Spleen (tissue), 7 donors: ENCODE measurements around the gene AHRR.
"Not testable (repeated sequence)": the region's sequence is repeated elsewhere in the genome, so short reads cannot be mapped to it uniquely, and the experiment has no call there.

Source experiments
- POLR2A ChIP-seq, 3 donors: fragments of 450-650 bp; IDR thresholded peaks; one replicate each; pipeline ENCODE4 v1.5.1; 2017; ENCODE audit warnings: antibody characterized with exemption in 3 of 3, mild to moderate bottlenecking in 1 of 3
- POLR2AphosphoS5 ChIP-seq, 3 donors: sonication (generic); formaldehyde crosslinking; IDR thresholded peaks; one replicate each; pipeline ENCODE4 v1.5.1; 2017; ENCODE audit warnings: antibody characterized with exemption in 3 of 3
- TF ChIP-seq, protein P1 (sequence below), 11 experiments: fragments of 200-600 bp in 7 of 11; fragments of 450-650 bp in 4 of 11; sonication (generic) in 4 of 11; IDR thresholded peaks in 8 of 11; conservative IDR thresholded peaks in 3 of 11; 1 replicate in 7 of 11; 2 replicates in 4 of 11; pipeline versions ENCODE4 v1.4.0 to v1.8.0; 2016 to 2021; ENCODE audit warnings: antibody characterized with exemption in 11 of 11, inconsistent platforms in 4 of 11, mild to moderate bottlenecking in 1 of 11
- donor health status: DM: no; HTN: no; CAD: no; lungs with moderate emphysema.
- donor health status: DM: no; HTN: no; CAD: no.
- donor health status: DM: no; HTN: no; CAD: no.

DNA sequence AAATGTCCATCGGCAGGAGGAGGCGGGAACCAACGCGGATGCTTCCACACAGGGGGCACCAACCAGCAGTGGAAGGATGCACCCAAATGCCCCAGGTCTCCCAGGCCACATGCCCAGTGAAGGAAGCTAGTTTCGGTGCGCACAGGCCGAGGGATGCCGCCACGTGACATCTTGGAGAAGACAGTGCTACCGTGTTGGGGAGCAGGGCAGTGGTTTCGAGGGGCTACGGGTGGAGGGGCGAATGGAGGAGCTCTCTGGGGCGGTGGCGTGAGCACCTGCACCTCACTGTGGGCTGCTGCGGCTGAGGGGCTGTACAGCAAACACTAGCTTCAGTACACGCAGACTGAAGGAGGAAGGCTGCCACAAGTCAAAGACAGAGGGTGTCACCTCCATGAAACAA is 26.7 kb upstream of the AHRR start:
- TF ChIP-seq POLR2A, POLR2AphosphoS5 (IDR thresholded peaks at IDR 0.05): not testable (repeated sequence)
- TF ChIP-seq, protein P1, sequence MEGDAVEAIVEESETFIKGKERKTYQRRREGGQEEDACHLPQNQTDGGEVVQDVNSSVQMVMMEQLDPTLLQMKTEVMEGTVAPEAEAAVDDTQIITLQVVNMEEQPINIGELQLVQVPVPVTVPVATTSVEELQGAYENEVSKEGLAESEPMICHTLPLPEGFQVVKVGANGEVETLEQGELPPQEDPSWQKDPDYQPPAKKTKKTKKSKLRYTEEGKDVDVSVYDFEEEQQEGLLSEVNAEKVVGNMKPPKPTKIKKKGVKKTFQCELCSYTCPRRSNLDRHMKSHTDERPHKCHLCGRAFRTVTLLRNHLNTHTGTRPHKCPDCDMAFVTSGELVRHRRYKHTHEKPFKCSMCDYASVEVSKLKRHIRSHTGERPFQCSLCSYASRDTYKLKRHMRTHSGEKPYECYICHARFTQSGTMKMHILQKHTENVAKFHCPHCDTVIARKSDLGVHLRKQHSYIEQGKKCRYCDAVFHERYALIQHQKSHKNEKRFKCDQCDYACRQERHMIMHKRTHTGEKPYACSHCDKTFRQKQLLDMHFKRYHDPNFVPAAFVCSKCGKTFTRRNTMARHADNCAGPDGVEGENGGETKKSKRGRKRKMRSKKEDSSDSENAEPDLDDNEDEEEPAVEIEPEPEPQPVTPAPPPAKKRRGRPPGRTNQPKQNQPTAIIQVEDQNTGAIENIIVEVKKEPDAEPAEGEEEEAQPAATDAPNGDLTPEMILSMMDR (IDR thresholded peaks at IDR 0.05 in 8 of 11, conservative IDR thresholded peaks at IDR 0.05 in 3 of 11), result not testable (repeated sequence)
